ENCODE results near the gene INSIG2. TPM values are rescaled to one million over a fixed set of nuclear protein-coding genes. Genes with fewer than 3 reads are reported as not detected.
"Not testable (repeated sequence)": the region's sequence is repeated elsewhere in the genome, so short reads cannot be mapped to it uniquely, and the experiment has no call there.

INSIG2 gene
- total RNA-seq, 4 donors from 2014 or later, result 3.6 to 42.4 (median 25.8) TPM

DNA sequence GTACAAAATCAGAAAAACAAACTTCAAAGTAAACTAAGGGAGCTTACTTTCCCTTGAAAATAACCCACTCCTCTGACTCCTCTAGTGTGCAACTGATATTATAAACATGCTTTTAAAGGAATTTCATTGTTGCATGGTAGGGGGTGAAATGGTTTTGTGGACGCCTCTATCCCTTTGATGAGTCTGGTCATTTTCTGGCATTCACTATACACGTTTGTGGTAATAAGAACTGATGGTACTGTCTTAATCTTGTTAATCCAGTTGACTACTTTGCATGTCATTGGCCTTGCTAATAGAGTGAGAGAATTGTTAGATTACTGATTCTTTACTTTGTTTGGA lies 2.8 kb downstream of the INSIG2 start:
- H3K4me3 ChIP-seq, result no peak overlapping the region
- TF ChIP-seq POLR2A (IDR thresholded peaks at IDR 0.05), result no peak
- TF ChIP-seq, protein P1, sequence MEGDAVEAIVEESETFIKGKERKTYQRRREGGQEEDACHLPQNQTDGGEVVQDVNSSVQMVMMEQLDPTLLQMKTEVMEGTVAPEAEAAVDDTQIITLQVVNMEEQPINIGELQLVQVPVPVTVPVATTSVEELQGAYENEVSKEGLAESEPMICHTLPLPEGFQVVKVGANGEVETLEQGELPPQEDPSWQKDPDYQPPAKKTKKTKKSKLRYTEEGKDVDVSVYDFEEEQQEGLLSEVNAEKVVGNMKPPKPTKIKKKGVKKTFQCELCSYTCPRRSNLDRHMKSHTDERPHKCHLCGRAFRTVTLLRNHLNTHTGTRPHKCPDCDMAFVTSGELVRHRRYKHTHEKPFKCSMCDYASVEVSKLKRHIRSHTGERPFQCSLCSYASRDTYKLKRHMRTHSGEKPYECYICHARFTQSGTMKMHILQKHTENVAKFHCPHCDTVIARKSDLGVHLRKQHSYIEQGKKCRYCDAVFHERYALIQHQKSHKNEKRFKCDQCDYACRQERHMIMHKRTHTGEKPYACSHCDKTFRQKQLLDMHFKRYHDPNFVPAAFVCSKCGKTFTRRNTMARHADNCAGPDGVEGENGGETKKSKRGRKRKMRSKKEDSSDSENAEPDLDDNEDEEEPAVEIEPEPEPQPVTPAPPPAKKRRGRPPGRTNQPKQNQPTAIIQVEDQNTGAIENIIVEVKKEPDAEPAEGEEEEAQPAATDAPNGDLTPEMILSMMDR (IDR thresholded peaks at IDR 0.05), result no peak
- H3K4me1 ChIP-seq, result peaks cover 4 to 8% of the 10 kb centered on the region in 2 donors
- no peaks in the 10 kb centered on the region for H3K36me3 ChIP-seq
- no peak overlapping the region for H3K27ac ChIP-seq
- intact Hi-C loops (cut with DNase I; ENCODE audit: low total_unique reads), result no loop called here
- H3K27me3 ChIP-seq, result no peaks in the 10 kb centered on the region
- H3K9me3 ChIP-seq, result no peaks in the 10 kb centered on the region
- DNase-seq, result no peak

DNA sequence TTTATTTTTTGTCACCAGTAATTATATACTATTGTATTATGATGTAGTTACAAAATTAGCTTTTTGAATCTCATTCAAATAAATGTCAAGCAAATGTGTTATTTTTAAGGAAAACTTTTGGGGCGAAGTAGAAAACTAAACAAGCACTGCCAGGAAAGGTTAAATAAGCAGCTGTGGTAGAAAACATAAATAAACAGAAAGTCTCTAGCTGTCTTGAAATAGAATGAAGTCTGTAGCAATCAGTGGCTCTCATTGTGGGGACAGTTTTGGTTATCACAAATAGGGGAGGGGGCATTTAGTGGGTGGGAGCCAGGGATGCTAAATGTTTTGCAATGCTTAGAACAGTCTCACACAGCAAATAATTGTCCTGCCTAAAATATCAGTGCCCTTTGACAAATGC lies 3.4 kb downstream of the INSIG2 start:
- Histone ChIP-seq H3K4me1 (peaks cover 4 to 8% of the 10 kb centered on the region in 2 donors), H3K36me3 (no peaks in the 10 kb centered on the region), H3K27ac (no peak overlapping the region), H3K9me3 (no peaks in the 10 kb centered on the region), H3K27me3 (no peaks in the 10 kb centered on the region), H3K4me3 (no peak overlapping the region)
- DNase-seq, result no peak
- TF ChIP-seq, protein P1 (IDR thresholded peaks at IDR 0.05), result no peak
- no peak for TF ChIP-seq POLR2A (IDR thresholded peaks at IDR 0.05)
- intact Hi-C loops (cut with DNase I; ENCODE audit: low total_unique reads), result no loop called here

DNA sequence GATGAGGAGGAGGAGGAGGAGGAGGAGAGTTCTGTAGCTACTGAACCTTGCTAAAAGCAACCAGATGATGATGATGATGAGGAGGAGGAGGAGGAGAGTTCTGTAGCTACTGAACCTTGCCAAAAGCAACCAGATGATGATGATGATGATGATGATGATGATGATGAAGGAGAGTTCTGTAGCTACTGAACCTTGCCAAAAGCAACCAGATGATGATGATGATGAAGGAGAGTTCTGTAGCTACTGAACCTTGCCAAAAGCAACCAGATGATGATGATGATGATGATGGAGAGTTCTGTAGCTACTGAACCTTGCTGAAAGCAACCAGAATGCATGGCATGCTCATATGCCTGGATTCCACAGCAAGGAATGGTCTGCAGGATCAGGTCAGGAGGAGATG lies 5.8 kb downstream of the INSIG2 start:
- H3K27ac ChIP-seq; H3K4me3 ChIP-seq; H3K4me1 ChIP-seq; H3K36me3 ChIP-seq; DNase-seq; intact Hi-C loops (cut with DNase I; ENCODE audit: low total_unique reads); H3K27me3 ChIP-seq; H3K9me3 ChIP-seq: not testable (repeated sequence)

DNA sequence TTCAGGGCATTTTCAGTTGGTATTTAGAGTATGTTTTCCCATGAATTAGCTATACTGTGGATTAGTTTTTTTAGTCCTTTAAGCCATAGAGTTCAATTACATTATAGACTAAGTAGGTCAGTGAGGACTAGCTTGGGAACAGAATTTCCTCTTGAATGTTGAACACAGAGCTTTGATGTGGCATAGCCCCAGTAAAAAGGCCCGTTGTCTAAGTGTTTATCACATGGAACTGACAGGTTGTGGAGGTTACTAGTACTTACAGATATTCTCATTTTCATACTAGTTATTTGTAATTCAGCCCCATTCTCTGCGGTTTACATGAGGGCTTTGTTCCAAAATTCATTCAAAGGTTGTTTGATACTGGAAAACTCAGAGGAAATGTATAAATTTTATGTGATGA lies 6.2 kb downstream of the INSIG2 start:
- H3K36me3 ChIP-seq, result no peaks in the 10 kb centered on the region
- intact Hi-C loops (cut with DNase I; ENCODE audit: low total_unique reads), result no loop called here
- TF ChIP-seq, protein P1 (IDR thresholded peaks at IDR 0.05), result no peak
- TF ChIP-seq POLR2A (IDR thresholded peaks at IDR 0.05), result no peak

DNA sequence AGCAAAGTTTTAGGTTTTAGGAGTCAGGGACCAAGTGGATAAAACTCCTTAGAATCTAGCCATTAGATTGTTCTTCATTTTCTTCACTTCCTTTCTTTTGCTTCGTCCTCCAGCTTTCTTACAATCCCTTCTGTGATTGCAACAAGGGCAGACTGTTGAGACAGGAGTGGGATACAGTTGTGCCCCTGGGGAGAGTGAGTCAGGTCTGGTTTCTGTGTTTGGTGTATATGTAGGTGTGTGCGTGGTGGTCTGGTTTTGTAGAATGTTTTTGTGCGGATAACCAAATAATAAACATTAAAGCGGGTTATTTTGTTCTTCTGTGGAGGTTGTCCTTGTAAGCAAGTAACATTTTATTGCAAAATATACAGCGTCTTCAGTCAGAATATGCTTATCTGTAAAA lies 7.3 kb downstream of the INSIG2 start:
- Histone ChIP-seq H3K36me3 (no peaks in the 10 kb centered on the region), H3K4me3 (no peak overlapping the region), H3K27me3 (no peaks in the 10 kb centered on the region), H3K4me1 (no peaks in the 10 kb centered on the region), H3K9me3 (no peaks in the 10 kb centered on the region), H3K27ac (no peak overlapping the region)
- no peak for TF ChIP-seq POLR2A (IDR thresholded peaks at IDR 0.05)
- TF ChIP-seq, protein P1 (IDR thresholded peaks at IDR 0.05), result no peak
- intact Hi-C loops (cut with DNase I; ENCODE audit: low total_unique reads), result no loop called here
- DNase-seq, result no peak

More for the DNA sequence above, 6.2 kb downstream of the INSIG2 start:
- no peak for DNase-seq
- Histone ChIP-seq H3K4me3 (no peak overlapping the region), H3K9me3 (no peaks in the 10 kb centered on the region), H3K27me3 (no peaks in the 10 kb centered on the region), H3K4me1 (peaks cover 0 to 8% of the 10 kb centered on the region in 2 donors), H3K27ac (no peak overlapping the region)

DNA sequence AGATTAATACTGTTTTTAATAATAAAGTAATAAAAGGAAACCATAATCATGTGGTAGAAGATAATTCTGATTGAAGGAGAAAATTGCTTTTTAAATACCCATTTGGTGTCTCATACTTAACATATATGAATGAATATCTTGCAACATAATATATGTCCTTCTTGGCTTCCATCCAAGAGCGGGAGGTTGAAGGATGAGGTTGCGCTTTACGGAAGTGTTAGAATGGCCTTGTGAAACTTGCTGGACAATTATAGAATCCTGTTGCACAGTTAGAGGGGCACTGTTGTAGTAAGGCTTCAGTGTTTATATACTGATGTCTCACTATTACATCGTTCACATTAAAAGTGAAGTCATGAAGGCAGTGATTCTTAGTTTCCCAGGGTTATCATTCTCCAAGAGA lies 9.4 kb downstream of the INSIG2 start:
- intact Hi-C loops (cut with DNase I; ENCODE audit: low total_unique reads), result no loop called here
- Histone ChIP-seq H3K4me1 (no peaks in the 10 kb centered on the region), H3K27me3 (no peaks in the 10 kb centered on the region), H3K4me3 (no peak overlapping the region), H3K9me3 (no peaks in the 10 kb centered on the region), H3K36me3 (no peaks in the 10 kb centered on the region), H3K27ac (no peak overlapping the region)
- DNase-seq, result no peak
- TF ChIP-seq, protein P1 (IDR thresholded peaks at IDR 0.05), result no peak
- TF ChIP-seq POLR2A (IDR thresholded peaks at IDR 0.05), result no peak

All from uterus (tissue), 4 donors.